AML-193 (cell line): ENCODE data around the gene CHSY1.
A peak's percentile ranks its signal among the peaks of the same experiment; 100 is the strongest.

Experiments used
- DNase-seq, 2 experiments: peaks; one replicate each; lab custom pipeline; 2025; lab: John Stamatoyannopoulos, UW

Gene CHSY1

DNA sequence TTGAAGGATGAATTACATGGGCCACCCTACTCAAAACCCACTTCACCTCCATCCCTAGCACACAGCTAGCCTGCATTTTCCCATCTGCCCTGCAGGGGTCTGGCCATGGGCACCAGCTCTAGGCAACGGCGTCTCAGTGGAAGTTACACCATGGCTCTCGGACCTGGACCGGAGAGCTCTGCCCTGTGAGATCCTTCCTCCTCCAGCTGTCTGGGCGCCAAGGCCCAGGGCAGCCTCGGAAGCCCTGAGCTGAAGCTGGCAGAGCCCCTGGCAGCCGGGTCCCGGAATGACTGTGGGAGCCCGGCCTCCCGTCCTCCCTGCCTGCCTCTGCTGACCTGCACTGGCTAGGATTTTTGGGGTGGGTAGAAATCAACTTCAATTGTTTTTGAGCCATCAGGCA, 98.9 kb downstream of the CHSY1 start:
- DNase-seq, result no peak

DNA sequence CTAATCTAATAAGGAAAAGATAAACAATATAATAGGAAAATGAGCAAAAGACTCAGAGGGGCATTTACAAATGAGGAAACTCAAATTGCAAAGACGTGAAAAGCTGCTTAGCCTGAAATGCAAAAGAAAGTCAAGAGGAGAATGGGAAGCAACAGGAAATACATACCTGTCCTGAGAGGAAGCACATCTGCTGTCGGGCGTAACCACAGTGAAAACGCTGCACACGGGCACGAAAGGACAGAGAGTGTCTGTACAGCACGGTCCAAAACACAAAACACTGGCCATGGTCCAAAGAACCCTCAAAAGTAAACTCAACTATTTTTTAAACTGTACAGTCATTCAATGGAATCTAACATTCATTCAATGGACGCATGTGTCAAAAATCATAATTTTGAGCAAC, 100.6 kb downstream of the CHSY1 start:
- DNase-seq, result no peak

DNA sequence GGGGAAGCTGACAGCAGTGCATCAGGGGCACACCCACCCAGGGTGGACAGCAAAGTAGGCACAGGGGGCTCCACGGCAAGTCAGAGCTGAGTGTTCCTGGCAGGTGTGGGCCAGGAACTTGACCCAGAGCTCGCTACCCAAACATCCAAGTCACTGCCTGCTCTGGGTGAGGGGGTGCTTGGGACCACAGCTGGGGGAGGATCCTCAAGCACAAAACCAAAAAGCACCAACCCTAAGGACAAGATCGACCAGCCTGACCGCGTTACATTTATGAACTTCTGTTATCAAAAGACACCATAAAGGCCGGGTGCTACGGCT, 101.2 kb downstream of the CHSY1 start:
- no peak for DNase-seq

DNA sequence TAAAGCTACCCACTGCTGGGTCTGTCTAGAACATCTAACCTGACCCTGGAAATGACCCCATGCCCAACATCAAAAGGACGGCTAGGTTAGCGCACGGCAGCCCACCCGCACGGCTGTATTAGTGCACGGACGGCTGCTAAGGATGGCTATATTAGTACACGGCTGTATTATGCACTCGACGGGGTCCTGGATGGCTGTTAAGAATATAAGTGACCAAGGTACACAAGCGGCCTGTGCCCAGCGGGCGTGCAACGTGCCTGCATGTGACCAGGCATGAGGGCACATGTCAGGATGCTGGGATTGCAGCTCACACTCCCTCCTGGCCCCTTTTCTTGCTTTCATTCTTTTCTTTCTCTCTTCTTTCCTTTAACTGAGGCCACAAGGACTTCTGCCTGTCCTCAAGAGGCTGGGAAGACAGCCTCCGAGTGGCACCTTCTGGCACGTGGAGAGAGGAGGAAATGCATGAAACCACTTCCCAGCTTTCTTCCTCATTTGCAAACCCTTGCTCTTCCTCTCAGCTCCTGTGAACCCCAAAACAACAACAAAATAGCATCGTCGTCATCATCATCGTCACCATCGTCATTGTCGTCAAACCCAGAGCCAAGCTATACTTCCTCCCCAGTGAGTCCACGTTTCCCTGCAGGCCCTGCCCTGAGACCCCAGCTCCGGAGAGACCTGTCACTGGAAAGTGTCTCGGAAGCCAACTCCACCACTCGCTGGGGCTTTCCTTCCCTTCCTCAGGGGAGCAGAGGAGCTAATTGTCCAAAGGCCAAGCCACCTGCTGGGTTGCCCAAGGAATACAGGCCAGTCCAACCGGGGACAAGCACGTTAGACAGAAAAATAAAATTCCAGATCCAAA, 101.8 kb downstream of the CHSY1 start:
- DNase-seq, result no peak

DNA sequence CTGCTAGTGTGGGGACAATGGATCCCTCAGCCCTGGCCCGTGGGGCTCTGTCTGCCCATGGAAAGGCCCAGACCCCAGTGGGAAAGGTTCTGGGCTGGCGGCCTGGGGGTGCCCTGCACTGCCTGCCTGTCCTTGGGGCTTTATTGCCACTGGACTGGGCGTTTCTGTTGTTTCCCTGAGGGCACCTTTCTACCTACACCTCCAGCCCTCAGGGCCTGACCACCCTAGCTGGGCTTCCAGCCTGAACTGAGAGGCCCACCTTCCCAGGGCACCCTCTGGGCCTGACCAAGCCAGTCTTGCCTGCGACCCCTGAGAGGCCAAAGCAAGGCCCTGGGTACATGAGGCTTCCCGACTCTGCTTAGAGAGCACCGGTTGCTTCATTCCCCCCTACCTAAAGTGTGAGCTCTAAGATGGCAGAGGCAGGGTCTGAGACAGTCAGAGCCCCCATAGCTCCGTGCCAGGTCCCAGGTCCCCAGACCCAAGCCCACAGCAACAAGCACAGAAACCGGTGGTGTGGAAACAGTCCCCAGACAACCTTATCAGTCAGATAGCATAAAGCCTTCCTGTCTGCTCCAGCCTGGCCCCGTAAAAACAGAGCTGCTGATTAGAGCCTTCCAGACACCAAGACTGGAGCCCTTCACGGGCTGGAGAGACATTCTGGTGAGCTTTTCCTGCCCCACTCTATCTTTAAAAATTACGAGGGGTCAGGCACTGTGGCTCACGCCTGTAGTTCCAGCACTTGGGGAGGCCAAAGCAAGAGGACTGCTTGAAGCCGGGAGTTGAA, 102.8 kb downstream of the CHSY1 start:
- DNase-seq, result no peak

DNA sequence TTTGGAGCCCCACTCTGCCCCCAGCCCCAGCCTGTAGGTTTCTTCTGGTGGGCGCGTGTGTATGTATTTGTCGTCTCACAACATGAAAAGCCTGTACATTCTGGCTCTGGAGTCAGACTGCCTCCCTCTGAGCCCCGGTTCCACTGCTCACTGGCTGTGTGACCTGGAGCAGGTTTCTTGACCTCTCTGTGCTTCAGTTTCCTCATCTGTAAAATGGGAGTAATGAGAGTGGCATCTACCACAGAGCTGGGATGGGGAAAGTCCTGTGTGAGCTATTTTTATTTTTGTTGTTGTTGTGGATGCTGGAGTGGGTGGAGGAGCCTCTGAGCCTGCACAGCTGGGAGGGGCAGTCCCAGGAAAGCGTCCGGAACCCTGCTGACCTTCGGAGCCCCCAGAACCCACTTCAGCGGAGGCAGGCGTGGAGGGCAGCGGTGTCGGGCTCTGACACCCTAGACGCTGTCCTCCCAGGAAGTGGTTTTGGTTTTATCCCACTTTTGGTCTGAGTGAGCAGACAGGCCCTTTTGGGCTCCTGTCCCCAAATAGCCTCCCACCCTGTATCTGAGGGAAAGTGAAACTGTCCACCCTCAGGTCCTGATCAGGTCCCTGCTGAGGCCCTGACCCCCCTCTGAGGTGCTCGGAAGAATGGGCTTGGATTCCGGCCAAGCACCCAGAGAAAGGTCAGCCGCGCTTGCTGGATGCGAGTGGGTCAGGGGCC, 103.5 kb downstream of the CHSY1 start:
- no peak for DNase-seq

DNA sequence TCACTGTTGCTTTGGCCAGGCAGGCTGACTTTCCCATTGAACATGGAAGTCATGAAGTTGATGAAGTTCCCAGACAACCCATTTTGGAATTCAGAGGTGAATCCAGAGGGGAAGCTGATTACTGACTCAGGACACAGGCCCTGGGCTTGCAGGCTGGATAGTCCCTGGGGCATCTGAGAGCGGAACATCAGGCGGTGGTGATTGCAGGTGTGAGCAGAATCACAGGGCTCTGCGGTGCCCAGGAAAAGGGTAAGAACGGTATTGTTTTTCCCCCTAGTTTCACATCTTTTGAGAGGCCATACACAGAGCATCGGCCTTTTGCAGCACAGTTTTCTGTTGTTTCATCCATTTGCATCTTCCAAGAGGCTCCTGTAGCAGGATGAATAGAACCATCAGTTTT, 104.7 kb downstream of the CHSY1 start:
- DNase-seq, result no peak

DNA sequence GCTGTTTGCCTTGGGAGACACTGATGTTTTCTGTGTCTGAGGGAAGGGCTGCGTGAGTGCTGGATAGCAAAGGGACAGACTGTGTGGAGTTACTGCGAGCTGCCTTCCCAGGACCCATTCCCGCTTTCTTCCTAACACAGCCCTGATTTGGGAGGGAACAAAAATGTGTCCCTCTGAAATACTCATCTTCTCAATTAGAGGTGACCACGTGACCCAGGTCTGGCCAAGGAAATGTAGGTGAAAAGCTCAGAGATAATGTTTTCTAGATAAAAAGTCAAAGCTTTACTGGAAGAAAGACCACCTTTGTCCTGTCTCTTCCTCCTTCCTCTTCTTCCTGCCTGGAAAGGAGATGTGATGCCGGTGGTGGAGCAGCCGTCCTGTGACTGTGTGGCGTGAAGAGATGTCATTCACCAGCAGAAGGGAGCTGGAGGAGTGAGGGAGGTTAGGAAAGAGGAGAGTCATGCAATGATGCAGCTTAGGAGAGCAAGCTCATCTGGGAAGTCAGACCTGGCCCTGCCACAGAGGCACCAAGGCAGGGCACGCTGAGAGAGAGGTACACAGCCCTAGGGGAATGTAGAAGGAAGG, 105.6 kb downstream of the CHSY1 start:
- no peak for DNase-seq

DNA sequence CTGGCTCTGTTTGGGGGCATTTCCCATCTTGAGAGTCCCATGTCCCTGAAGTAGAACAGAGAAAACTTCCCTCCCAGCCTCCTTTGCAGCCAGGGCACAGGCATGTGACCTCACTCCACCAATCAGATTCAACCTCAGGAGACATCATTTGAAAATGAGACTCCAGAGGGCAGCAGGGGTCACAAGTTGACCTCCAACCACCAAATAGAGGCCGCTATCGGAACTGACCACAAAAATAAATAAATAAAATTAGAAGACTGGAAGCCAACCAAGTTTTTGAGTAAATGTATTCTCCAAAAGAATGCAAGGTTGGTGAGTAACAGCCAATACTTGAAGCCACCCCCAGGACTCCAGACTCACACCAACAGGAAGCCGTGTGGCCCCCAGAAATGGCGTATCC, 106.5 kb downstream of the CHSY1 start:
- no peak for DNase-seq

DNA sequence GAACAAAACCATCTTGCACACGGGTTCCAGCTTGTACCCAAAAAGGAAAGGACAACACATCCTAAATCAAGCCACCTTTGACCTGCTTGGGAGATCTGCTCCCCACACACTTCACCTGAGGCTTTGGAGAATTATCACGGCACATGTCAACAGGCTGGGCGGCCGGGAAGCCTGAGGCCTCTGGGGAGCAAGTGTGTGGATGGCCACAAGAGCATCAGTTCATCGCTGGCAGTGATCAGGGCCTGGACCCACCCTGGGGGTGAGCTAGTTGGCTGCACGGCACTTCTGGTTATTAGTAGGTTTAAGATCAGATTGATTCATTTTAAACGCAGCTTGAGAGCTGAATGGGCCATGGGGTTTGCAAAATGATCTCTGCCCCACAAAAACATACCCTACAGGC, 108.5 kb downstream of the CHSY1 start:
- no peak for DNase-seq

DNA sequence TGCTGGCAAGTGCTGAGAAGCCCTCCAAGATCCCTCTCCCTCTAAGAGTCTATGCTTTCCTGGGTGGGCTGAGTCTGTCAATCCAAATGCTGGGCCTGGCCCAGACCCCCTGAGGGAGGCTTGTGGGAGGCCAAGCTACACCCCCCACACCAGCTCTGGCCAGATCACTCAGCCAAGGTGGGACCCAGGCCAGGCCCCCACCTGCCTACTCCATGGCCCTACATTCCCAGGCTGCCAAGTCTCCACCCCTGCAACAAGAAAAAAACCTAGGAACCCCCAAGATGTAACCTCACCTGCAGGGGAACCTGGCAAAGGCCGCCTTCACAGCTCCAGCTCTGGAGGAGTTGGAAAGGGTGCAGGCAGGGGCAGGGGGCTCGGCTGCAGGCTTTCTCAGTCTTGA, 109.1 kb downstream of the CHSY1 start:
- DNase-seq, result no peak

DNA sequence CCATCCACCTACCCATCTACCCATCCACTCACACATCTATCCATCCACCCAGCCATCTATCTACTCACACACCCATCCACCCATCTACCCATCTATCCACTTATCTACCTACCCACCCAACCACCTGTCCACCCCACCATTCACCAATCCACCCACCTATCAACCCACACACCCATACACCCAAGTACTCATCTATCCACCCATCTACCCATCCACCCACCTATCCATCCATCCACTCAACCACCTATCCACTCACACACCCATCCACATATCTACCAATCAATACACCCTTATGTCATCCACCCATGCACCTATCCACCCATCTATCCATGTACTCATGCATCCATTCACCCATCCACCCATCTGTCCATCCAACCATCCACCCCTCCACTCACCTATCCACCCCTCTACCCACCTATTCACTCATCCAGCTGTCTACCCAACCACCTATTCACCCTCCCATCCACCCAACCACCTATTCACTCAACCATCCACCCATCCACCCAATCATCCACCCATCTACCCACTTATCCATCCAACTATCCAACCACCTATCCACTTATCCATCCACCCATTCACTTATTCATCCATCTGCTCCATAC, 109.8 kb downstream of the CHSY1 start:
- no peak for DNase-seq

DNA sequence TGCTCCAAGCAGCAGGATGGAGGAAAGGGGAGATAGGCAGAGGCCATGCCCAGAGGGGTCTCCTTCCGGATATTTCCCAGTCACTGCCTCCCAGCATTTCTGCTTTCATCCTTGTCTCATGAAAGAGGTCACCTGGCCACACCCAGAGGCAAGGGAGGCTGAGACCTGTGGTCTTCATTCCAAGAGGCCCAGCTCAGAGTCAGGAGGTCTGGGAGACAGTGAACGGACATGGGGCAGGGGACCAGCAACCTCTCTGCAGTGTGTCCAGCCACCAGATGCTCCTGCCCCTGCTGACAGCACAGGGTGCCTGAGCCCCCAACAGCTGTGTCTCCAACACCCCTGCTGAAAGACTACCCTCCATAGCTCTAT, 111.2 kb downstream of the CHSY1 start:
- no peak for DNase-seq

DNA sequence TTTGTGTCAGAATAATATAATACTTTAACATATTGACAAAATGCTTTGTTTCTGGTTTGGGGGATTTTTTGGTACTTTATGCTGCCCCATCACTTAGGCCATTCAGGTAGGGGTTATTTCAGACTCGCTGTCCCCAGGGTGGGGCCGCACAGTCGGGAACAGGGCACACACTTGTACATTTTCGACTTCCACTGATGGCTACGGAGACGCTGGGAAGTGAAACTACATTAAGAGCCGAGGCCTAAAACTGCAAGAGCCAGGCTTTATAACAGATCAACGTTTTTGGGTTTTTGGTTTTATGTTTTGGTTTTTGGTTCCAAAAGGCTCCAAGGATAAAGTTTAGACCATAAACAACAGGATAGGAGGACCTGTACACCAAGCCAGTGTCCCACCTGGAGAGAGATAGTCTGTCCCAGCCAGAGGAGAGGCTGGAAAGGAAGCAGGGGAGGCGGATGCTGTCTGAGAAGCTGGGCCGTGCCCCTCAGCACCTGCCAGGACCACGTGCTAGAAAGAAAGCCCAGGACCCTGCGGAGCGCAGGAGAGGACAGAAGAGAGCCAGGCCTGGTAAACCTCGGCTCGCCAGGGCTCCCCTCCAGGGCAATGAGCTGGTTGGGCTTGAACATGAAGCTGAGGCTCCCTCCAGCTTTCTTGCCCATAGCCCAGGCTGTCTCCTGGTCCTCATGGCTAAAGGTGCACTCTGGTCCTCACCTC, 111.7 kb downstream of the CHSY1 start:
- DNase-seq, result no peak

DNA sequence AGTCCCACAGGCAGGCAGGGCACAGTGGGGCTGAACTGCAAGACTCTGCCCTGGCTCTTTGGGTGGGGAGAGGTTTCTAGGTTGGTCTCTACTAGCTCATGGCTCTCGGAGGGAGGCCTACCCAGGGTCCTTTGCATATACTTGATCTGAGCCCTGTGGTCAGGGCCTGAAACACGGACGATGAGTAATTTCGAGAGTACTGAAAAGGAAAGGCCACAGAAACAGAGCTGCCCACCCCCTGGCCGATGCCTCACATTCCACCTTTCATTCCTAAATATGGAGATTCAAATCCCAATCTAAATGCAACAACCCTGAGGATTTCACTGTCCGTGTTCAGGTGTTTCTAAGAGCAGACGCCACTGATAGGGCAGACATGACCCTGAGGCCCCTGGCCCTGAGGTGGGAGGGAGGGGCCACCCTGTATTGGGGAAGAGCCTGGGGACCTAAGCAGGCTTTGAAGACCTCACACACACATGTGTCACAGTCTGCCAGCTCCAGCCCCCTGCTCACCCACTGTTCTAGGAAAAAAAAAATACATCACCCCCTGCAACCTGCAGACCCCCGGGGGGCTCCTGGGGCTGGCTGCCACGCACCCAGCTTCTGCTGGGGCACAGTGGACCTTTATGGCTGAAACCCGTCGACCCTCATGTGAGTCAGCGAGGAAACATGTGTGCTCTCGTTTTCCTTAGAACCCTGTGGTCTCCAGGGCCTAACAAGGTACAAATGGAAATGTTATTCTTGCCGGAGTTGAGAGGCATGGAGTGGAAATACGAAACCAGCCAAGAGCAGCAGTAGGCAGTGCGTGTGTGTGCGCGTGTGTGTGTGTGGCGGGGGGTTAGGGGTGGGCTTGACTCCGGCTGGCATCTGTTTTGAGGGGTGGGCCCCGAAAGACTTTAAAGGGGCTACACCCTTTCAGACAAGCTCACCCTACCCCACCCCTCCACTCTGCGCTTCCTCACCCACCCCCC, 112.7 kb downstream of the CHSY1 start:
- DNase-seq, result no peak

DNA sequence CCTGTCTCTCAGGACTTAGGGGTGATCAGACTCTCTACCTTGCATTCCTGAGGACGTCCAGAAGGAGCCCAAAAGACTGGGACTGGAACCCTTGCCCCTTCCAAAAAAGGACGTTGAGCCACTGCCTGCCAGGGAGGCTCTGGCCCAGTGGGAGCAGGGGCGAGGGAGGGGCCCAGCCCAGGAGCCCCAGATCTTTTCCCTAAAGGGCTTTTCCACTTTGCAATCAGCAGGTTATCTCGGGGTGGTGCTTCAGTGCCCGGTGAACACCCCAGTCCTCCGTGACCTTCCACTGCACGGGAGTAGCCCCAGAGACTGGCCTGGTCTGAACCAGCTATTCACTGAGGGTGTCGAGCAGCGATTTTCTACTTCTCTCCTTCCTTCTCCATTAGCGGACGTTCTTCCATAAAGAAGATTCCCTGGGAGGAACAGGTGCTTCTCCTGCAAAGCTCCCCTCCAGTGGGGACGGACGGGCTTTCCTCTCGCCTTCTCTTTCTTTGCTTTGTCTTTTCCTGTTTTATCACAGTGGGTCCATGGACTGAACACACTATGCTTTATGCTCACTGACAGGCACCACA, 113.7 kb downstream of the CHSY1 start:
- no peak for DNase-seq

DNA sequence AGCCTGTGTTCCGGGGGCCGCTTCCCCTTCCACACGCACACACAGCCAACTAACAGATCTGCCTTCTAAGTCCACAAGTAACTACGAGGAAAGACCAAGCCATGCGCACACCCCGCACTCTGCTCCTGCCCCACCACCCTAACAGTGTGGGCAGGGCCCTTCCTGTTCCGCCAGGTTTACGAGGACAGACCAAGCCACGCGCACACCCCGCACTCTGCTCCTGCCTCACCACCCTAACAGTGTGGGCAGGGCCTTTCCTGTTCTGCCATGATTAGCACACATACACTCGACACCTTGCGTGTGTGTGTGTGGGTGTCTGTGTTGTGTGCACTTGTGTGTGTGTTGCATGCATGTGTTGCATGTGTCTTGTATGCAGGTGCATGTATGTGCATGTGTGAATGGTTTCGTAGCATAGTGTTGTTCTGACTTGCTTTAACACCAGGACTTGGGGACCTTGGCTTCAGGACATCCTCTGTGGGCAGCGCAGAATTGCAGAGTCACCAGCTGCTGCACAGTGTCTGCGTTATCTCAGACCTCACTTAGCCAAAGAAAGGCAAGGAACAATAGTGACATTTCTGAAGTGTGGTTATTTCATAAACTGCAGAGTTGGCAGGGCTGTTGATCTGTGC, 114.4 kb downstream of the CHSY1 start:
- DNase-seq, result peak; percentile 75 to 88

DNA sequence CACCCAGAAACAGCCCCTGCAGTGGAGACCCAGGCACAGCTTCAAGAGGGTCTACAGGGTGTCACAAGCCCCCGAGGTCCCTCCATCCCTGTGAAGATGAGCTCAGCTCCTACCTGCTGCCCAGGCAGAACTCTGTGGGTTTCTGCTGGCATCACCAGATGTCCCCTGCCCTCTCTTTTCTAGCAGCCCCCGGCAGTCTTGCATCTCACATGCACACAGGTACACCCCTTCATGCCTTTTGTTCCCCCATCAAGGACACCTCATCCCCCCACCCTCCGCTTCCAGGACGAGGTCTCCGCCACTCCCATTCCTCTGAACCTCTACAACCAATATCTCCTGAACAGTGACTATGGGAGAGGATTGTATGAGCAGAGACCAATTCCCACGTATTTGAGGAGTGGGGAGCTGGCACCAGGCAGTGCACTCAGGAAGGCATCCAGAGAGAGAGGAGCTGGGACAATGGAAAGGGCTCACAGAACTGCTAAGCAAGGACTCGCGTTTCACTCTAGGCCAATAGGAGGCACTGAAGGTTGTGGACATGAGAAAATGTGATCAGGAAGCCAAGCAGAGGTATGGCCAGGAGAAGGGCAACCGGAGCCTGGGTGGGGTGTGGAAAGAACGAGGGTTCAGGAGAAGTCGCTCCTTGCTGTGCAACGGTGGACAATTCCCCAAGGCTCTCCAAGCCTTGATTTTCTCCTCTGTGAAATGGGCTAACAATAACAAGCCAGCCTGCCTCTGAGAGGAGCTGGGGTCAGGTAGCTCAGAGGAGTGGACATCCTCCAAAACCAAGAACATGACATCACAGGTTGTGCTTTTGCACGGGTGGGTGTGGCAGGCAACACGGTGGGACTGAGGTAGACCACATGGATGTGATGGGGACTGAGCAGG, 115.2 kb downstream of the CHSY1 start:
- DNase-seq, result no peak
